Measurements from ENCODE around the gene MEIKIN.
"Not testable (repeated sequence)": the region's sequence is repeated elsewhere in the genome, so short reads cannot be mapped to it uniquely, and the experiment has no call there.

MEIKIN gene

GRCh38 chr5:131863700-131864099 lies 81.8 kb downstream of the MEIKIN start:
- no peaks in the 10 kb centered on the region for H3K4me1 ChIP-seq
- no peak for TF ChIP-seq Cebpa-rat (IDR thresholded peaks at IDR 0.05)
- H3K36me3 ChIP-seq: no peaks in the 10 kb centered on the region
- H3K9ac ChIP-seq: no peak overlapping the region
- H3K27me3 ChIP-seq: no peaks in the 10 kb centered on the region
- H3K9me3 ChIP-seq: peaks cover 62% of the 10 kb centered on the region
- H3K4me3 ChIP-seq: no peak overlapping the region
- no peaks in the 10 kb centered on the region for H4K20me1 ChIP-seq
- H3K4me2 ChIP-seq: no peak overlapping the region
- no peak overlapping the region for H3K27ac ChIP-seq

- no peak overlapping the region for H3K9ac ChIP-seq
- no peaks in the 10 kb centered on the region for H3K27me3 ChIP-seq
- no peak overlapping the region for H3K27ac ChIP-seq
- H3K4me1 ChIP-seq: no peaks in the 10 kb centered on the region
- no peak for TF ChIP-seq Cebpa-rat (IDR thresholded peaks at IDR 0.05)
- no peaks in the 10 kb centered on the region for H4K20me1 ChIP-seq
- no peak overlapping the region for H3K4me3 ChIP-seq
- no peak overlapping the region for H3K4me2 ChIP-seq
- no peaks in the 10 kb centered on the region for H3K9me3 ChIP-seq
- no peaks in the 10 kb centered on the region for H3K36me3 ChIP-seq
Measured at GRCh38 chr5:131857388-131857787, 88.1 kb downstream of the MEIKIN start.

DNA sequence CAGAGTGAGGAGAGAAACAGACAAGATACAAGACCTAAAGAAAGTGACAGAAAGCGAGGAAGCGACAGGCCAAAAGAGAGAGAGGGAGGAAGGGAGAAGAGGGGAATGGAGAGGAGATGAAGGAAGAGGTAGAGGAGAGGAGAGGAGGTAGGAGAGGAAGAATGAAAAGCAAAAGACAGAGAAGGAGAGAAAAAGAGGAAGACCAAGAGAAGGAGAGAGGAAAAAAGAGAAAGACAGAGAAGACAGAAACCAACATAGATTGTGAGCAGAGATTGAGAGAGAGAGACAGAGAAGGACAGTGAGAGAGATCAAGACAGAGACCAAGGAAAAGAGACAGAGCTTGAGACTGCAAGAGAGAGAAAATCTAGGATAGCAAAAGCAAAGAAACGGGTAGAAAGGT lies 90.0 kb downstream of the MEIKIN start:
- Histone ChIP-seq H3K27me3 (no peaks in the 10 kb centered on the region), H3K27ac (no peak overlapping the region), H3K4me1 (no peaks in the 10 kb centered on the region), H3K4me3 (no peak overlapping the region), H3K4me2 (no peak overlapping the region), H3K36me3 (no peaks in the 10 kb centered on the region), H4K20me1 (no peaks in the 10 kb centered on the region), H3K9me3 (no peaks in the 10 kb centered on the region; the same call in 1 of the 2 replicates), H3K9ac (no peak overlapping the region)
- no peak for TF ChIP-seq Cebpa-rat (IDR thresholded peaks at IDR 0.05)

DNA sequence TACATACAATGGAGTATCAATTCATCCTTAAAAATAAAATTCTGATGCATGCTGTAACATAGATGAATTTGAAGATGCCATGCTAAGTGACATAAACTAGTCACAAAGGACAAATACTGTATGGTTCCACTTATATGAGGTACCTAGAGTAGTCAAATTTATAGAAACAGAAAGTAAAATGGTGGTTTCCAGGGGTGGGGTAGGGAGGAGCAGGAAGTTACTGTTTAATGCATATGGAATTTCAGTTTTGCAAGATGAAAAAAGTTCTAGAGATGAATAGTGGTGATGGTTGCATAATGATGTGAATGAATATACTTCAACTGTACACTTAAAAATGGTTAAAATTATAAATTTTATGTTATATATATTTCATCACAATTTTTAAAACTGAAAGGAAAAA lies 91.3 kb downstream of the MEIKIN start:
- no peaks in the 10 kb centered on the region for H4K20me1 ChIP-seq
- no peak for TF ChIP-seq Cebpa-rat (IDR thresholded peaks at IDR 0.05)
- H3K27ac ChIP-seq: no peak overlapping the region
- H3K4me2 ChIP-seq: no peak overlapping the region
- H3K9ac ChIP-seq: no peak overlapping the region
- H3K4me3 ChIP-seq: no peak overlapping the region
- H3K4me1 ChIP-seq: no peaks in the 10 kb centered on the region
- H3K9me3 ChIP-seq: peaks cover under 1% of the 10 kb centered on the region
- H3K27me3 ChIP-seq: no peaks in the 10 kb centered on the region
- no peaks in the 10 kb centered on the region for H3K36me3 ChIP-seq

DNA sequence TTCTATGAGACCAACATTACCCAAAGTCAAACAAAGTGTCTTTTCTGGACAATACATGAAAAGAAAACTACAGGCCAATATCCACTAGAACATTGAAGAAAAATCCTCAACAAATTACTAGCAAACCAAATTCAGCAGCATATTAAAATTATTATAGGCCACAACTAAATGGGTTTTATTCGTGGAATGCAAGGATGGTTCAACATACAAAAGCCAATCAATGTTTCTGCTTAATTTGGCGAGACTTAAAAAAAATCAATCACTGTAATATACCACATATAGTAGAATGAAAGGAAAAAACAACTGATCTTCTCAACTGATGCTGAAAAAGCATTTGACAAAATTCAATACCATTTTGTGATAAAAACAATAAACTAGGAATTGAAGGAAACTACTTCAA lies 96.8 kb downstream of the MEIKIN start:
- no peaks in the 10 kb centered on the region for H3K4me1 ChIP-seq
- no peak for TF ChIP-seq Cebpa-rat (IDR thresholded peaks at IDR 0.05)
- no peak overlapping the region for H3K4me2 ChIP-seq
- peaks cover 40% of the 10 kb centered on the region for H3K9me3 ChIP-seq
- no peaks in the 10 kb centered on the region for H3K27me3 ChIP-seq
- no peaks in the 10 kb centered on the region for H4K20me1 ChIP-seq
- H3K27ac ChIP-seq: no peak overlapping the region
- H3K4me3 ChIP-seq: no peak overlapping the region
- no peaks in the 10 kb centered on the region for H3K36me3 ChIP-seq
- H3K9ac ChIP-seq: no peak overlapping the region

DNA sequence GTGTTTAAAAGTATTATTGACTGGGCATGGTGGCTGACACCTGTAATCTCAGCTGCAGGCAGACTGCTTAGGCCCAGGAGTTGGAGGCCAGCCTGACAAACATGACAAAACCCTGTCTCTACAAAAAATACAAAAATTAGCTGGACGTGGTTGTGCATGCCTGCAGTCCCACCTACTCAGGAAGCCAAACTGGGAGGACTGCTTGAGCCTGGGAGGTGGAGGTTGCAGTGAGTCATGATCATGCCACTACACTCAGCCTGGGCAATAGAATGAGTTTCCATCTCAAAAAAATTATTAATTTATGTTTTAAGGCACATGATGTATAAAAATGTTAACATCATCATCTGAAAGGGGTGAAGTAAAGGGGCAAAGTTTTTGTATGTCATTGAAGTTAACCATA lies 98.9 kb downstream of the MEIKIN start:
- H3K9me3 ChIP-seq: peaks cover 58% of the 10 kb centered on the region
- no peaks in the 10 kb centered on the region for H3K27me3 ChIP-seq
- no peak overlapping the region for H3K4me2 ChIP-seq
- no peaks in the 10 kb centered on the region for H3K4me1 ChIP-seq
- no peaks in the 10 kb centered on the region for H3K36me3 ChIP-seq
- H3K27ac ChIP-seq: no peak overlapping the region
- no peak overlapping the region for H3K4me3 ChIP-seq
- TF ChIP-seq Cebpa-rat (IDR thresholded peaks at IDR 0.05): no peak
- H3K9ac ChIP-seq: no peak overlapping the region
- no peaks in the 10 kb centered on the region for H4K20me1 ChIP-seq

DNA sequence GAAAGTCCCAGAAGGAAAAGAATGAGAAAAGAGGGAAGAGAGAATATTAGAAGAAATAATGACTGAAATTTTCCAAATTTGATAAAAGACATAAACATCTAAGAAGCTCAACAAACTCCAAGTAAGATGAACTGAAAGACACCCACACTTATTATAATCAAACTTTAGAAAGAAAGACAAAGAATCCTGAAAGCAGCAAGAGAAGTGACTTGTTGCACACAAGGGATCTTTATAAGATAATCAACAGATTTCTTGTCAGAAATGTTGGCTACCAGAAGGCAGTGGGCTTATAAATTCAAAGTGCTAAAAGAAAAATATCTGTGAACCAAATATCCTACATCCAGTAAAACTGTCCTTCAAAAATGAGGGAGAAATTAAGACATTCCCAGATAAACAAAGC lies 99.6 kb downstream of the MEIKIN start:
- no peak overlapping the region for H3K27ac ChIP-seq
- TF ChIP-seq Cebpa-rat (IDR thresholded peaks at IDR 0.05): no peak
- no peaks in the 10 kb centered on the region for H3K36me3 ChIP-seq
- peaks cover 64% of the 10 kb centered on the region for H3K9me3 ChIP-seq
- no peak overlapping the region for H3K4me2 ChIP-seq
- no peak overlapping the region for H3K9ac ChIP-seq
- no peaks in the 10 kb centered on the region for H3K27me3 ChIP-seq
- H4K20me1 ChIP-seq: no peaks in the 10 kb centered on the region
- no peaks in the 10 kb centered on the region for H3K4me1 ChIP-seq
- no peak overlapping the region for H3K4me3 ChIP-seq

GRCh38 chr5:131842971-131843370 lies 102.5 kb downstream of the MEIKIN start:
- H3K36me3 ChIP-seq, H3K4me1 ChIP-seq, H3K27me3 ChIP-seq, H4K20me1 ChIP-seq, H3K9ac ChIP-seq, H3K27ac ChIP-seq, H3K4me2 ChIP-seq, H3K4me3 ChIP-seq: not testable (repeated sequence)
- H3K9me3 ChIP-seq: peaks cover 68% of the 10 kb centered on the region

DNA sequence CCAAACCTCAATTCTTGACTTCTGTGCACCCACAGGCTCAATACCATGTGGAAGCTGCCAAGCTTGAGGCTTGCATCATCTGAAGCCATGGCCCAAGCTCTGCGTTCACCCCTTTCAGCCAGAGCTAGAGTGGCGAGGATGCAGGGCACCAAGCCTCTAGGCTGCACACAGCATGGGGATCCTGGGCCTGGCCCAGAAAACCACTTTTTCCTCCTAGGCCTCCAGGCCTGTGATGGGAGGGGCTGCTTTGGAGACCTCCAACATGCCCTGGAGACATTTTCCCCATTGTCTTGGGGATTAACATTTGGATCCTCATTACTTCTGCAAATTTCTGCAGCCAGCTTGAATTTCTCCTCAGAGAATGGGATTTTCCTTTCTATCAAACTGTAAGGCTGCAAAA lies 112.8 kb downstream of the MEIKIN start:
- peaks cover 20% of the 10 kb centered on the region for H3K9me3 ChIP-seq
- not testable (repeated sequence) for H4K20me1 ChIP-seq, H3K4me1 ChIP-seq, H3K9ac ChIP-seq, H3K4me2 ChIP-seq, H3K36me3 ChIP-seq, H3K27me3 ChIP-seq, H3K4me3 ChIP-seq, H3K27ac ChIP-seq

DNA sequence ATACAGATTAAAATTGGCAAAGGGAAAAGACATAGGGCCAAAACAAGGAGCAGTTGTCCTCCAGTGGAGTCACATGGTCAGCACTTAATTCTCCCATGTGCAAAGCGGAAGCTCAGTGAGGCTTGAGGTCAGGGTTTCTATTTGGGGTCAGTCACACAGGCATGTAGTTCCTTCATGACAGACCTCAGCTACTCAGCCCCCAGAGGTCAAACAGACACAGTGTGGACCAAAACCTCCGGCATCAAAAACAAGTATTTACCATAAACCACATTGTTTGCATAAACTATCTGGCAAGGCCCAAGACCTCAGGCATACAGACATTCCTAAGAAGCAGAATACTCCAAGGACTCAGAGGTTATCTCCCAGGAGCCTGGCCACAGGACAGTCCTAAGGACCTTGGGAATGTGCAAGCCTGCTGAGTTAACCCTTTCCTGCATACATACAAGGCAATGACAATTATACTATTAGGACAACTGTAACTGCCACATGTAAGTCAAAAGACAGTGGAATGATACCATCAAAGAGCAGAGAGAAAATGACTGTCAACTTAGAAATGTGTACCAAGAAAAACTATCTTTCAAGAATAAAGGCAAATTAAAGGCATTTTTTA lies 120.0 kb downstream of the MEIKIN start:
- no peak overlapping the region for H3K27ac ChIP-seq
- H4K20me1 ChIP-seq: no peaks in the 10 kb centered on the region
- H3K4me1 ChIP-seq: no peaks in the 10 kb centered on the region
- H3K36me3 ChIP-seq: no peaks in the 10 kb centered on the region
- no peak overlapping the region for H3K4me2 ChIP-seq
- H3K4me3 ChIP-seq: no peak overlapping the region
- peaks cover 15% of the 10 kb centered on the region for H3K9me3 ChIP-seq
- TF ChIP-seq Cebpa-rat (IDR thresholded peaks at IDR 0.05): no peak
- H3K9ac ChIP-seq: no peak overlapping the region
- no peaks in the 10 kb centered on the region for H3K27me3 ChIP-seq

DNA sequence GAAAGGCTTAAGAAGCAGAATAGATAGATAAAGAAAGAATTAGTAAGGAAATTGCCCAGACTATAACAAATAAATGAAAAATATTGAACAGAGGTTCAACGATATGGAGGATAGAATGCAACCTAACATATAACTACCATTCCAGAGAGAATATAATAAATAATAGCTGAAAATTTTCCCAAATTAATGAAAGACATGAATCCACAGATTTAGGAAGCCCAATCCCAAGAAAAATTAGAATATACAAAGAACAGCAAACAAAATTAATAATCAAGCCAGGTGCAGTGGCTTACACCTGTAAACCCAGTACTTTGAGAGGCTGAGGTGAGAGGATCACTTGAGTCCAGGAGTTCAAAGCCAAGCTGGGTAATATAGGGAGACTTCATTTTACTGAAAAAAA lies 120.8 kb downstream of the MEIKIN start:
- H3K36me3 ChIP-seq: no peaks in the 10 kb centered on the region
- no peak for TF ChIP-seq Cebpa-rat (IDR thresholded peaks at IDR 0.05)

More for the DNA sequence above, 120.8 kb downstream of the MEIKIN start:
- H4K20me1 ChIP-seq: no peaks in the 10 kb centered on the region
- H3K27me3 ChIP-seq: no peaks in the 10 kb centered on the region
- no peak overlapping the region for H3K4me3 ChIP-seq
- no peaks in the 10 kb centered on the region for H3K4me1 ChIP-seq
- no peak overlapping the region for H3K27ac ChIP-seq
- no peak overlapping the region for H3K4me2 ChIP-seq
- H3K9me3 ChIP-seq: peaks cover 15% of the 10 kb centered on the region
- no peak overlapping the region for H3K9ac ChIP-seq
